Left lung (tissue), 10 donors: ENCODE results near the gene DRG2. TPM values are rescaled to one million over a fixed set of nuclear protein-coding genes. Genes with fewer than 3 reads are reported as not detected.

ENCODE experiments used
- ATAC-seq: fragments of 200-7000 bp; cut with Tn5 transposase; one replicate; pipeline ENCODE4 v1.9.1; 2020; ENCODE audit warnings: moderate library complexity
- DNase-seq, 4 donors: peaks; one replicate each; pipeline ENCODE4 v3.0.0-alpha.2; 2013 to 2020
- H3K27ac ChIP-seq, 2 donors: fragments of 200-600 bp; sonication (generic) in 1 of 2; one replicate each; pipeline versions ENCODE4 v1.5.0 to v1.8.0; 2020 to 2021
- H3K27me3 ChIP-seq, 2 donors: fragments of 200-600 bp; sonication (generic) in 1 of 2; one replicate each; pipeline versions ENCODE4 v1.5.0 to v1.8.0; 2020 to 2021
- H3K36me3 ChIP-seq, 2 donors: fragments of 200-600 bp; sonication (generic) in 1 of 2; one replicate each; pipeline versions ENCODE4 v1.5.0 to v1.8.0; 2020 to 2021
- H3K4me1 ChIP-seq, 2 donors: fragments of 200-600 bp; one replicate each; pipeline ENCODE4 v1.8.0; 2021
- H3K4me3 ChIP-seq, 2 donors: fragments of 200-600 bp; sonication (generic) in 1 of 2; one replicate each; pipeline versions ENCODE4 v1.5.0 to v1.8.0; 2020 to 2021; ENCODE audit warnings: mild to moderate bottlenecking in 1 of 2
- H3K9me3 ChIP-seq, 2 donors: fragments of 200-600 bp; sonication (generic) in 1 of 2; one replicate each; pipeline versions ENCODE4 v1.5.0 to v1.8.0; 2020 to 2021
- CTCF ChIP-seq, 2 donors: fragments of 200-600 bp; sonication (generic) in 1 of 2; IDR thresholded peaks; one replicate each; pipeline versions ENCODE4 v1.5.0 to v1.8.0; 2021; ENCODE audit warnings: antibody characterized with exemption in 2 of 2
- intact Hi-C, 2 donors: fragments of 100-400 bp; cut with DNase I; formaldehyde crosslinking; loops; one replicate each; pipeline versions ENCODE4 v1.11.2 to v1.14.2; 2022
- polyA plus RNA-seq, 6 donors: library from polyadenylated mRNA; unstranded; fragments of 120-200 nt; gene quantifications; one replicate each; pipeline ENCODE4 v1.2.1, GENCODE V29; 2013; ENCODE audit not compliant: insufficient read length in 6 of 6
- total RNA-seq, 2 donors: library from RNA; stranded (reverse); fragmentation: NEBNext Ultra II Directional; extraction: Animal tissue kit (Norgen Biotek cat#: 25700); gene quantifications; one replicate each; pipeline ENCODE4 v1.2.1, GENCODE V29; 2021
- donor health status: DM: no; HTN: yes; CAD: no.
- donor health status: DM: no; HTN: no; CAD: no.

Gene DRG2
- total and polyA plus RNA-seq, 8 donors = 30.1 to 48.2 (median 38.2) TPM

DNA sequence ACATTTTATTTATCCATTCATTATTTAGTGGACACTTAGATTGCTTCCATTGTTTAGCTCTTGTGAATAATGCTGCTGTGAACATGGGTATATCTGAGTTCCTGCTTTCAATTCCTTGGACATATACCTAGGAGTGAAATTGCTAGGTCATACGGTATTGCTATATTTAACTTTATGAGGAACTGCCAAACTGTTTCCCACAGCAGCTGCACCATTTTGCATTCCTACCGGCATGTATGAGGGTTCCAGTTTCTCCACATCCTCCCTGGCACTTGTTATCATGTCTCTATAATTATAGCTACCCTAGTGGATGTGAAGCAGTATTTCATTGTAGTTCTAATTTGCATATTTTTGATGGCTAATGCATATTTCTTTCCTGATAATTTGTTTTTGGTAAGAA is 23.7 kb upstream of the DRG2 start:
- intact Hi-C loops = no loop called here
- H3K27ac ChIP-seq = no peak overlapping the region

GRCh38 chr17:18065546-18065945 is 22.2 kb upstream of the DRG2 start:
- TF ChIP-seq CTCF (IDR thresholded peaks at IDR 0.05) = no peak
- H3K27ac ChIP-seq = no peak overlapping the region
- no peaks in the 10 kb centered on the region for H3K9me3 ChIP-seq
- intact Hi-C loops = no loop called here
- DNase-seq = no peak
- H3K27me3 ChIP-seq = no peaks in the 10 kb centered on the region
- H3K4me1 ChIP-seq = no peaks in the 10 kb centered on the region
- ATAC-seq = no peak
- no peak overlapping the region for H3K4me3 ChIP-seq
- peaks cover 0 to 65% of the 10 kb centered on the region in 2 donors for H3K36me3 ChIP-seq

More for the DNA sequence above, 23.7 kb upstream of the DRG2 start:
- Histone ChIP-seq H3K4me1 (no peaks in the 10 kb centered on the region), H3K27me3 (no peaks in the 10 kb centered on the region), H3K36me3 (peaks cover 0 to 80% of the 10 kb centered on the region in 2 donors), H3K4me3 (no peak overlapping the region), H3K9me3 (no peaks in the 10 kb centered on the region)
- ATAC-seq = no peak
- no peak for TF ChIP-seq CTCF (IDR thresholded peaks at IDR 0.05)
- no peak for DNase-seq

- Histone ChIP-seq H3K36me3 (peaks cover 0 to 52% of the 10 kb centered on the region in 2 donors), H3K27me3 (no peaks in the 10 kb centered on the region), H3K4me1 (no peaks in the 10 kb centered on the region), H3K4me3 (no peak overlapping the region), H3K9me3 (no peaks in the 10 kb centered on the region), H3K27ac (no peak overlapping the region)
- no peak for DNase-seq
- no peak for TF ChIP-seq CTCF (IDR thresholded peaks at IDR 0.05)
- ATAC-seq = no peak
- intact Hi-C loops = no loop called here
Measured at GRCh38 chr17:18066866-18067265, 20.9 kb upstream of the DRG2 start.

DNA sequence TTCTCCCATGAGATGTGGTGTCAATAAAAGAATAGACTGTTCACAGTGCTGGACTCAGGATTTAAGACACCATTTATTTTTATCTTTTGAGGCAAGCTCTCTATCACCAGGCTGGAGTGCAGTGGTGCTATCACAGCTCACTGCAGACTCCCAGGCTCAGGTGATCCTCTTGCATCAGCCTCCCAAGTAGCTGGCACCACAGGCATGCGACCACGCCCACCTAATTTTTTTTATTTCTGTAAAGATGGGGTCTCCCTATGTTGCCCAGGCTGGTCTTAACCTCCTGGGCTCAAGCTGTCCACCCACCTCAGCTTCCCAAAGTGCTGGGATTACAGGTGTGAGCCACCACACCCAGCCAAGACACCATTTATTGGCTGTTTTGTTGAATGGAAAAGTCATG is 18.6 kb upstream of the DRG2 start:
- TF ChIP-seq CTCF (IDR thresholded peaks at IDR 0.05) = no peak
- no peaks in the 10 kb centered on the region for H3K27me3 ChIP-seq
- H3K36me3 ChIP-seq = peaks cover 0 to 30% of the 10 kb centered on the region in 2 donors
- intact Hi-C loops = no loop called here
- no peak overlapping the region for H3K4me3 ChIP-seq
- H3K4me1 ChIP-seq = no peaks in the 10 kb centered on the region
- H3K9me3 ChIP-seq = no peaks in the 10 kb centered on the region
- ATAC-seq (no peak), DNase-seq (no peak)
- H3K27ac ChIP-seq = no peak overlapping the region

- H3K4me3 ChIP-seq = no peak overlapping the region
- H3K27me3 ChIP-seq = no peaks in the 10 kb centered on the region
- ATAC-seq (peak; percentile 36), DNase-seq (peak in 1 of 4 donors; percentile 9)
- no peak overlapping the region for H3K27ac ChIP-seq
- H3K9me3 ChIP-seq = no peaks in the 10 kb centered on the region
- intact Hi-C loops = no loop called here
- peaks cover 0 to 12% of the 10 kb centered on the region in 2 donors for H3K36me3 ChIP-seq
- H3K4me1 ChIP-seq = no peaks in the 10 kb centered on the region
- TF ChIP-seq CTCF (IDR thresholded peaks at IDR 0.05) = no peak
Measured at GRCh38 chr17:18070861-18071340, 16.8 kb upstream of the DRG2 start.
